ENCODE results near the gene STK40.

STK40 gene

GRCh38 chr1:36350659-36351226, 35.0 kb downstream of the STK40 start:
- H3K4me3 Mint-ChIP-seq = peak overlapping the region; percentile 34
- no peak for DNase-seq
- no peaks in the 10 kb centered on the region for H3K27me3 Mint-ChIP-seq (ENCODE audit: low read depth, poor library complexity)
- peaks cover 32% of the 10 kb centered on the region for H3K36me3 Mint-ChIP-seq (ENCODE audit: low read depth)
- TF ChIP-seq CTCF (IDR thresholded peaks at IDR 0.05) = no peak
- no peaks in the 10 kb centered on the region for H3K9me3 Mint-ChIP-seq
- H3K4me1 Mint-ChIP-seq = peaks cover 59% of the 10 kb centered on the region
- H3K27ac Mint-ChIP-seq = peak overlapping the region; percentile 97

DNA sequence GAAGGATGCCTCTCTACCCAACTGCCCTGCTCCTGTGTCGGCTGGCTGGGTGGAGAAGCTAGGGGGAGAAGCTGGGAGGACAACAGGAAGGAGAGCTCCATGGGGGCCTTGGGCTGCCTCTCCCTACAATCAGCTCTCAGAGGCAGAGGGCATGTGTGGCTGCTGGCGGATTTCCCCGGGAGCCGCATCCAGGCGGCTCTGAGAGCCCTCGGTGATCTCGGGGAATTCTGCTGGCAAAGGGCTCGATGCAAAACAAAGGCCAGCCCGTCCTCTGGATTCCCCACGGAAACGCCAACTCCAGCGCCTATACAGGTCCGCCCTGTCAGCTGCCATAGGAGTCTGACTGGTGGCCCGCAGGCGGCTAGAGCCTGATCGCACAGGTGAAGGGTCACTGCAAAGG, 35.9 kb downstream of the STK40 start:
- Mint-ChIP-seq H3K27ac (peak overlapping the region; percentile 97), H3K27me3 (ENCODE audit: low read depth, poor library complexity) (peaks cover 1% of the 10 kb centered on the region), H3K4me1 (peaks cover 53% of the 10 kb centered on the region), H3K9me3 (no peaks in the 10 kb centered on the region), H3K36me3 (ENCODE audit: low read depth) (peaks cover 31% of the 10 kb centered on the region), H3K4me3 (no peak overlapping the region)
- DNase-seq = no peak
- no peak for TF ChIP-seq CTCF (IDR thresholded peaks at IDR 0.05)

DNA sequence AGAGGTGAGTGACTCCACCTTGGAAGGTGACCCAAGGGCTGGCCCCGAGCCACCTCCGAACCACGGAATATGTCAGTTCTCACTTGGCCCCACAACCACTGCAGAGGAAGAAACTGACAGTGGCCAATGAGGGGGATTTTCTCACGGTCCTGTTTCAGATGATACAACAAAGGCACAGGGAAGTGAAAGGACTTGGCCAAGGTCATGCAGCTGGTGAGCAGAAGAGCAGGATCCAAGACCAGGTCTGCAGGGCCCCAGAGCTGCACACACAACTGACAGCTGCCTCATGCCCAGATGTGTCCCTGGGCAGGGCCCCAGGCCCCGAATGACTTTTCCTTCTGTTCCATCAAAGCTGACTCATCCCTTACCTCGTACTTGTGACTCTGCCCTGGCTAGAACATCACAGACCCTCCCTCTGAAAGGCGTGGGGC, 36.5 kb downstream of the STK40 start:
- Mint-ChIP-seq H3K27ac (peak overlapping the region; percentile 64), H3K27me3 (ENCODE audit: low read depth, poor library complexity) (peaks cover 3% of the 10 kb centered on the region), H3K4me3 (no peak overlapping the region), H3K36me3 (ENCODE audit: low read depth) (peaks cover 29% of the 10 kb centered on the region), H3K4me1 (peaks cover 48% of the 10 kb centered on the region), H3K9me3 (no peaks in the 10 kb centered on the region)
- TF ChIP-seq CTCF (IDR thresholded peaks at IDR 0.05) = no peak
- no peak for DNase-seq

DNA sequence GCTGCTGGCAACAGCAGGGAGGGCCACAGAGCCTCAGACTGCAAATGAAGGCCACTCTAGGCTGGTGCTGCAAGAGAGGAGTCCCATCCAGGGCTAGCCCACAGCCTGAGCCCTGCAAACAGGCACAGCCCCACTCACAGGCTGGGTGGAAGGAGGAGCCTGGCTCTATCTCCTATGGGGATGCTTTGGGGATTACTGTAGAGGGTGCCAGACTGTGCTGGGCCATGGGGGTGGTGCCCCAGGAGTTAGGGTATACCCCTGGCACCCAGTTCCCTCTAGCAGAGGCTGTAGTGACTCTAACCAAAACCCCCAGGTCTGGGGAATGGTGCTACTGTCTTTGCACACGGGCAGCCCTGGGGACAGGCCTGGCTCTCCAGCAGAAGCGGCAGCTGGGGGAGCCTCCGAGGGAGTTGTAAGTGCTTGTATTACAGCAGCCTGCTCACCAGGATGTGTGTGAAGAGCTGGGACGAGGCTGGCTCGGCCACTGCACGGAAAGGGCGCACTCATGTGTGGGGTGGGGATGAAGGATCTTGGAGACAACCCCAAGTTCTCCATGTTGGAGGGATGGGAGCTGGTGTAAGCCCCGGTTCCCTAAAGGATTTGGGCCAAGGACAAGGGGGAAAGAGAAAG, 38.9 kb downstream of the STK40 start:
- Mint-ChIP-seq H3K27ac (no peak overlapping the region), H3K36me3 (ENCODE audit: low read depth) (peaks cover 21% of the 10 kb centered on the region), H3K27me3 (ENCODE audit: low read depth, poor library complexity) (peaks cover 3% of the 10 kb centered on the region), H3K9me3 (no peaks in the 10 kb centered on the region), H3K4me1 (peaks cover 24% of the 10 kb centered on the region), H3K4me3 (no peak overlapping the region)
- TF ChIP-seq CTCF (IDR thresholded peaks at IDR 0.05) = no peak
- no peak for DNase-seq

DNA sequence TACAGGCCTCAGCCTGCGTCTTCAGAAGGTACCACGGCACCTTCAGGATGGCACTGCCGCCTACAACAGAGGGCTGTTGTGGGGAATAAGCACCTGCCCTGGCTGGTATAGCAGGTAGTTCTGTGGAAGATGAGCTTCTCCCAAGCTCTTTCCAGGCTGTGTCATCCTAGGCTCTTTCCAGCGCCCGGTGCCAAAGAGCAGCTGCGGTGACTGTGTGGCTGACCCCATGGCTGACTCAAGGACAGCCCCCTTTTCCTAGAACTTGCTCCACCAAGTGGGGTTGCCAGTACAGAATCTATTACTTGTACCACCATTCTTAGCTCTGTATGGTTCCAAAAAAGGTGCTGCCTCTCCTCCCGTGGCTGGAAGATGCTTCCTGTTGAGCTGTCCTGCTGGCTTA, 40.4 kb downstream of the STK40 start:
- H3K27ac Mint-ChIP-seq = no peak overlapping the region
- no peaks in the 10 kb centered on the region for H3K9me3 Mint-ChIP-seq
- H3K4me3 Mint-ChIP-seq = no peak overlapping the region
- H3K36me3 Mint-ChIP-seq (ENCODE audit: low read depth) = peaks cover 28% of the 10 kb centered on the region
- no peak for DNase-seq
- TF ChIP-seq CTCF (IDR thresholded peaks at IDR 0.05) = no peak
- H3K27me3 Mint-ChIP-seq (ENCODE audit: low read depth, poor library complexity) = peaks cover 3% of the 10 kb centered on the region
- H3K4me1 Mint-ChIP-seq = peaks cover 8% of the 10 kb centered on the region

GRCh38 chr1:36344395-36344680, 41.4 kb downstream of the STK40 start:
- H3K27ac Mint-ChIP-seq = no peak overlapping the region
- H3K36me3 Mint-ChIP-seq (ENCODE audit: low read depth) = peaks cover 28% of the 10 kb centered on the region
- H3K9me3 Mint-ChIP-seq = no peaks in the 10 kb centered on the region
- no peak for TF ChIP-seq CTCF (IDR thresholded peaks at IDR 0.05)
- no peak for DNase-seq
- peaks cover 4% of the 10 kb centered on the region for H3K27me3 Mint-ChIP-seq (ENCODE audit: low read depth, poor library complexity)
- no peak overlapping the region for H3K4me3 Mint-ChIP-seq
- H3K4me1 Mint-ChIP-seq = peaks cover 8% of the 10 kb centered on the region

Measured in nephron progenitor cell (in vitro differentiated cells).